ENCODE results near the gene PJVK. TPM values are rescaled to one million over a fixed set of nuclear protein-coding genes. Genes with fewer than 3 reads are reported as not detected.

PJVK gene
- total and polyA plus RNA-seq, 9 of the 15 experiments (the other 6 are each of a cell fraction or from before 2014, with no cell fraction given) = 0.11 to 1.5 (median 0.73) TPM

GRCh38 chr2:178448968-178449661 is 2.1 kb upstream of the PJVK start:
- FAIRE-seq (no peak), DNase-seq (ENCODE audit: extremely low read depth in 1 of 4, low spot score in 3 of 4) (no peak), ATAC-seq (no peak)
- no peaks in the 10 kb centered on the region for H3K9me1 ChIP-seq (ENCODE audit: control insufficient read depth, insufficient read depth, low read length)
- 84% methylated on average over 4 of the region's 4 CpGs for WGBS (ENCODE audit: insufficient coverage, low coverage, missing lambda C conversion rate)
- no TSS peak for BruUV-seq (replicated peaks)
- no peaks in the 10 kb centered on the region for H3K9me3 ChIP-seq (replicated peaks; ENCODE audit: control insufficient read depth, insufficient read depth, low read depth, low read length)
- POLR2A ChIA-PET = interaction anchor here (0.6 to 2.9 kb wide), 4 partner anchors 20 to 66 kb away, joined by 3 to 23 read pairs (median 10); no protein-coding TSS in a partner anchor
- H3K4me3 ChIP-seq = peak overlapping the region; percentile 90; the same call in 1 of the 2 replicates
- H3K4me2 ChIP-seq (ENCODE audit: insufficient read depth, low read length) = no peak overlapping the region; the same call in 1 of the 2 replicates
- H2AFZ ChIP-seq (ENCODE audit: low read depth, low read length) = no peak overlapping the region
- H3K79me2 ChIP-seq (ENCODE audit: control insufficient read depth, insufficient read depth, low read length) = peaks cover 32% of the 10 kb centered on the region
- intact Hi-C loops (cut with micrococcal nuclease) (no loop called here), in situ Hi-C loops (cut with MboI) (no loop called here)
- 0 out of 2 replicates have a peak, but pooled peaks cover 7% of the 10 kb centered on the region for H4K20me1 ChIP-seq (replicated peaks; ENCODE audit: control insufficient read depth, insufficient read depth, low read length)
- peaks cover 14 to 19% of the 10 kb centered on the region in 2 experiments; a peak in 4 of 5 replicates for H3K4me1 ChIP-seq (replicated peaks in 1 of 2; ENCODE audit: control insufficient read depth in 2 of 2, insufficient read depth in 2 of 2, low read length in 2 of 2)
- peaks cover 46% of the 10 kb centered on the region for H3K36me3 ChIP-seq (ENCODE audit: control insufficient read depth, insufficient read depth, low read length)
- H3K27me3 ChIP-seq (ENCODE audit: control insufficient read depth in 2 of 2, insufficient read depth in 2 of 2, low read length in 2 of 2) = no peaks in the 10 kb centered on the region
- no peak overlapping the region for H3K27ac ChIP-seq (ENCODE audit: extremely low read depth, low read depth, low read length)
- CTCF ChIA-PET (ENCODE audit: low intra/inter-chr PET ratio) = no interaction called here
- H3K9ac ChIP-seq (ENCODE audit: insufficient read depth in 1 of 2, low read depth in 2 of 2, low read length in 2 of 2) = peak overlapping the region in 1 of 2 experiments; percentile 91; a peak in 2 of 4 replicates
- TF ChIP-seq KAT7 (CRISPR knock-in tag; IDR thresholded peaks at IDR 0.05; ENCODE audit: borderline replicate concordance) (0 out of 2 replicates have a peak, but pooled peaks have one; percentile 59), ZNF280A (IDR thresholded peaks at IDR 0.05; ENCODE audit: low read depth, partially characterized antibody) (no peak), SIX5 (IDR thresholded peaks at IDR 0.05; ENCODE audit: borderline replicate concordance in 1 of 2, insufficient read depth in 1 of 2, low read depth in 1 of 2, low read length in 2 of 2) (no peak), MYNN (IDR thresholded peaks at IDR 0.05) (peak; percentile 97), MYNN (CRISPR knock-in tag; IDR thresholded peaks at IDR 0.05) (no peak), NFIC (IDR thresholded peaks at IDR 0.05) (peak; percentile 93), THRAP3 (IDR thresholded peaks at IDR 0.05; ENCODE audit: borderline replicate concordance) (no peak), TBP (optimal IDR thresholded peaks at IDR 0.05; ENCODE audit: low read depth, low read length) (no peak), SMAD4 (CRISPR knock-in tag; conservative IDR thresholded peaks at IDR 0.05) (no peak), HLTF (IDR thresholded peaks at IDR 0.05) (no peak), RFX1 (IDR thresholded peaks at IDR 0.05) (peak; percentile 62), RB1 (IDR thresholded peaks at IDR 0.05; ENCODE audit: low read depth) (no peak)
- TF ChIP-seq, protein P1, sequence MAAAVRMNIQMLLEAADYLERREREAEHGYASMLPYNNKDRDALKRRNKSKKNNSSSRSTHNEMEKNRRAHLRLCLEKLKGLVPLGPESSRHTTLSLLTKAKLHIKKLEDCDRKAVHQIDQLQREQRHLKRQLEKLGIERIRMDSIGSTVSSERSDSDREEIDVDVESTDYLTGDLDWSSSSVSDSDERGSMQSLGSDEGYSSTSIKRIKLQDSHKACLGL (CRISPR knock-in tag; IDR thresholded peaks at IDR 0.05; ENCODE audit: borderline replicate concordance, poor library complexity, severe bottlenecking) = no peak
- TF ChIP-seq, protein P2, sequence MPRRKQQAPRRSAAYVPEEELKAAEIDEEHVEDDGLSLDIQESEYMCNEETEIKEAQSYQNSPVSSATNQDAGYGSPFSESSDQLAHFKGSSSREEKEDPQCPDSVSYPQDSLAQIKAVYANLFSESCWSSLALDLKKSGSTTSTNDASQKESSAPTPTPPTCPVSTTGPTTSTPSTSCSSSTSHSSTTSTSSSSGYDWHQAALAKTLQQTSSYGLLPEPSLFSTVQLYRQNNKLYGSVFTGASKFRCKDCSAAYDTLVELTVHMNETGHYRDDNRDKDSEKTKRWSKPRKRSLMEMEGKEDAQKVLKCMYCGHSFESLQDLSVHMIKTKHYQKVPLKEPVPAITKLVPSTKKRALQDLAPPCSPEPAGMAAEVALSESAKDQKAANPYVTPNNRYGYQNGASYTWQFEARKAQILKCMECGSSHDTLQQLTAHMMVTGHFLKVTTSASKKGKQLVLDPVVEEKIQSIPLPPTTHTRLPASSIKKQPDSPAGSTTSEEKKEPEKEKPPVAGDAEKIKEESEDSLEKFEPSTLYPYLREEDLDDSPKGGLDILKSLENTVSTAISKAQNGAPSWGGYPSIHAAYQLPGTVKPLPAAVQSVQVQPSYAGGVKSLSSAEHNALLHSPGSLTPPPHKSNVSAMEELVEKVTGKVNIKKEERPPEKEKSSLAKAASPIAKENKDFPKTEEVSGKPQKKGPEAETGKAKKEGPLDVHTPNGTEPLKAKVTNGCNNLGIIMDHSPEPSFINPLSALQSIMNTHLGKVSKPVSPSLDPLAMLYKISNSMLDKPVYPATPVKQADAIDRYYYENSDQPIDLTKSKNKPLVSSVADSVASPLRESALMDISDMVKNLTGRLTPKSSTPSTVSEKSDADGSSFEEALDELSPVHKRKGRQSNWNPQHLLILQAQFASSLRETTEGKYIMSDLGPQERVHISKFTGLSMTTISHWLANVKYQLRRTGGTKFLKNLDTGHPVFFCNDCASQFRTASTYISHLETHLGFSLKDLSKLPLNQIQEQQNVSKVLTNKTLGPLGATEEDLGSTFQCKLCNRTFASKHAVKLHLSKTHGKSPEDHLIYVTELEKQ (CRISPR knock-in tag; IDR thresholded peaks at IDR 0.05) = no peak
- TF ChIP-seq, protein P3, sequence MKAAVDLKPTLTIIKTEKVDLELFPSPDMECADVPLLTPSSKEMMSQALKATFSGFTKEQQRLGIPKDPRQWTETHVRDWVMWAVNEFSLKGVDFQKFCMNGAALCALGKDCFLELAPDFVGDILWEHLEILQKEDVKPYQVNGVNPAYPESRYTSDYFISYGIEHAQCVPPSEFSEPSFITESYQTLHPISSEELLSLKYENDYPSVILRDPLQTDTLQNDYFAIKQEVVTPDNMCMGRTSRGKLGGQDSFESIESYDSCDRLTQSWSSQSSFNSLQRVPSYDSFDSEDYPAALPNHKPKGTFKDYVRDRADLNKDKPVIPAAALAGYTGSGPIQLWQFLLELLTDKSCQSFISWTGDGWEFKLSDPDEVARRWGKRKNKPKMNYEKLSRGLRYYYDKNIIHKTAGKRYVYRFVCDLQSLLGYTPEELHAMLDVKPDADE (conservative IDR thresholded peaks at IDR 0.05; ENCODE audit: control insufficient read depth, low read depth, low read length) = no peak

Measured in K562 (cell line).